ENCODE data around the gene SIX5.

- TF ChIP-seq CTCF (IDR thresholded peaks at IDR 0.05), result no peak
- TF ChIP-seq POLR2A (IDR thresholded peaks at IDR 0.05), result no peak
These were observed 3.9 kb downstream of the SIX5 start for GRCh38 chr19:45764945-45765701.
